ENCODE measurements around the gene PDPK1. TPM values are rescaled to one million over a fixed set of nuclear protein-coding genes. Genes with fewer than 3 reads are reported as not detected.

Gene PDPK1
- total RNA-seq (2021) = 31.6 and 37.9 TPM in 2 replicates
- percentile 57 among the genes with signal in this experiment for Bru-seq, nascent RNA
- BruChase-seq, experiment 1, labeled RNA remaining after a 2-hour chase = percentile 71 among the genes with signal in this experiment
- BruChase-seq, experiment 2, labeled RNA remaining after a 6-hour chase = percentile 81 among the genes with signal in this experiment
- long read RNA-seq, full-length matches to known transcripts = 4 of 24 reads
- long read RNA-seq, partial matches to known transcripts = 1 of 24 reads
- long read RNA-seq, other reads (novel, unspliced or antisense) = 19 of 24 reads

GRCh38 chr16:2537451-2538379 is at the start of gene PDPK1:
Gene PDPK1, plus strand, starts transcription at chr16:2538021. Its CDS starts 92 bp downstream, at chr16:2538113.
- POLR2A ChIA-PET (ENCODE audit: low non-redundant PET) = interaction anchor here (0.6 kb wide), 3 partner anchors 23 to 427 kb away, joined by 3 to 7 read pairs (median 4); partner anchors contain the start of gene SRRM2
- H3K27ac ChIP-seq (ENCODE audit: low read depth, low read length, poor library complexity, severe bottlenecking) = peak within 1 kb of the TSS; percentile 59
- no TSS peak for BruUV-seq (replicated peaks)

GRCh38 chr16:2489581-2489980 is 48.2 kb upstream of the PDPK1 start:
- DNase-seq (ENCODE audit: low spot score) = no peak
- Histone ChIP-seq H3K27ac (ENCODE audit: low read depth, low read length, poor library complexity, severe bottlenecking) (no peak overlapping the region), H3K4me1 (ENCODE audit: insufficient read depth, low read length, poor library complexity, severe bottlenecking) (no peaks in the 10 kb centered on the region), H3K9me3 (ENCODE audit: low read depth, low read length, poor library complexity, severe bottlenecking) (no peaks in the 10 kb centered on the region), H3K4me3 (ENCODE audit: low read depth, low read length, poor library complexity, severe bottlenecking) (no peak overlapping the region), H3K36me3 (ENCODE audit: insufficient read depth, low read length, poor library complexity, severe bottlenecking) (no peaks in the 10 kb centered on the region), H3K27me3 (replicated peaks; ENCODE audit: insufficient read depth, low read depth, low read length, poor library complexity) (no peaks in the 10 kb centered on the region)
- POLR2A ChIA-PET (ENCODE audit: low non-redundant PET) = no interaction called here
- CTCF ChIA-PET = no interaction called here
- TF ChIP-seq, protein P1, sequence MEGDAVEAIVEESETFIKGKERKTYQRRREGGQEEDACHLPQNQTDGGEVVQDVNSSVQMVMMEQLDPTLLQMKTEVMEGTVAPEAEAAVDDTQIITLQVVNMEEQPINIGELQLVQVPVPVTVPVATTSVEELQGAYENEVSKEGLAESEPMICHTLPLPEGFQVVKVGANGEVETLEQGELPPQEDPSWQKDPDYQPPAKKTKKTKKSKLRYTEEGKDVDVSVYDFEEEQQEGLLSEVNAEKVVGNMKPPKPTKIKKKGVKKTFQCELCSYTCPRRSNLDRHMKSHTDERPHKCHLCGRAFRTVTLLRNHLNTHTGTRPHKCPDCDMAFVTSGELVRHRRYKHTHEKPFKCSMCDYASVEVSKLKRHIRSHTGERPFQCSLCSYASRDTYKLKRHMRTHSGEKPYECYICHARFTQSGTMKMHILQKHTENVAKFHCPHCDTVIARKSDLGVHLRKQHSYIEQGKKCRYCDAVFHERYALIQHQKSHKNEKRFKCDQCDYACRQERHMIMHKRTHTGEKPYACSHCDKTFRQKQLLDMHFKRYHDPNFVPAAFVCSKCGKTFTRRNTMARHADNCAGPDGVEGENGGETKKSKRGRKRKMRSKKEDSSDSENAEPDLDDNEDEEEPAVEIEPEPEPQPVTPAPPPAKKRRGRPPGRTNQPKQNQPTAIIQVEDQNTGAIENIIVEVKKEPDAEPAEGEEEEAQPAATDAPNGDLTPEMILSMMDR (conservative IDR thresholded peaks at IDR 0.05; ENCODE audit: low read depth, low read length) = no peak
- TF ChIP-seq EZH2 (IDR thresholded peaks at IDR 0.05; ENCODE audit: borderline replicate concordance, low read depth, low read length, poor library complexity, severe bottlenecking) = no peak
- intact Hi-C loops (cut with micrococcal nuclease; ENCODE audit: unreplicated experiment) = no loop called here
- no TSS peak for BruUV-seq (replicated peaks)

More at GRCh38 chr16:2537451-2538379, at the start of gene PDPK1:
- peak; percentile 98 for DNase-seq (ENCODE audit: low spot score)
- Histone ChIP-seq H3K36me3 (ENCODE audit: insufficient read depth, low read length, poor library complexity, severe bottlenecking) (no peaks in the 10 kb centered on the region), H3K27me3 (replicated peaks; ENCODE audit: insufficient read depth, low read depth, low read length, poor library complexity) (no peaks in the 10 kb centered on the region), H3K9me3 (ENCODE audit: low read depth, low read length, poor library complexity, severe bottlenecking) (no peaks in the 10 kb centered on the region), H3K4me3 (ENCODE audit: low read depth, low read length, poor library complexity, severe bottlenecking) (peak within 1 kb of the TSS; percentile 58), H3K4me1 (ENCODE audit: insufficient read depth, low read length, poor library complexity, severe bottlenecking) (peaks cover 4% of the 10 kb centered on the region)
- intact Hi-C loops (cut with micrococcal nuclease; ENCODE audit: unreplicated experiment) = no loop called here
- TF ChIP-seq, protein P1 (conservative IDR thresholded peaks at IDR 0.05; ENCODE audit: low read depth, low read length) = no peak
- TF ChIP-seq EZH2 (IDR thresholded peaks at IDR 0.05; ENCODE audit: borderline replicate concordance, low read depth, low read length, poor library complexity, severe bottlenecking) = no peak
- CTCF ChIA-PET = no interaction called here

GRCh38 chr16:2490190-2491105 is 47.4 kb upstream of the PDPK1 start:
- H3K4me1 ChIP-seq (ENCODE audit: insufficient read depth, low read length, poor library complexity, severe bottlenecking) = no peaks in the 10 kb centered on the region
- no peak for DNase-seq (ENCODE audit: low spot score)
- TF ChIP-seq, protein P1 (conservative IDR thresholded peaks at IDR 0.05; ENCODE audit: low read depth, low read length) = no peak
- TF ChIP-seq EZH2 (IDR thresholded peaks at IDR 0.05; ENCODE audit: borderline replicate concordance, low read depth, low read length, poor library complexity, severe bottlenecking) = no peak
- no peaks in the 10 kb centered on the region for H3K27me3 ChIP-seq (replicated peaks; ENCODE audit: insufficient read depth, low read depth, low read length, poor library complexity)
- H3K36me3 ChIP-seq (ENCODE audit: insufficient read depth, low read length, poor library complexity, severe bottlenecking) = no peaks in the 10 kb centered on the region
- no TSS peak for BruUV-seq (replicated peaks)
- H3K4me3 ChIP-seq (ENCODE audit: low read depth, low read length, poor library complexity, severe bottlenecking) = no peak overlapping the region
- ChIA-PET CTCF (no interaction called here), POLR2A (ENCODE audit: low non-redundant PET) (no interaction called here)
- H3K27ac ChIP-seq (ENCODE audit: low read depth, low read length, poor library complexity, severe bottlenecking) = no peak overlapping the region
- intact Hi-C loops (cut with micrococcal nuclease; ENCODE audit: unreplicated experiment) = no loop called here
- no peaks in the 10 kb centered on the region for H3K9me3 ChIP-seq (ENCODE audit: low read depth, low read length, poor library complexity, severe bottlenecking)
